Neural progenitor cell (in vitro differentiated cells): ENCODE measurements around the gene CDCA4. TPM values are rescaled to one million over a fixed set of nuclear protein-coding genes. Genes with fewer than 3 reads are reported as not detected.
"Not testable (repeated sequence)": the region's sequence is repeated elsewhere in the genome, so short reads cannot be mapped to it uniquely, and the experiment has no call there.

Experiments used
- DNase-seq: peaks from one replicate; pipeline ENCODE4 v3.0.0-alpha.2; 2016; ENCODE audit warnings: low spot score
- H2AFZ ChIP-seq: fragments of 200-600 bp; sonication (generic); replicated peaks from 2 replicates; pipeline ENCODE4 v1.6.1; 2016; ENCODE audit warnings: antibody characterized with exemption
- H3F3A ChIP-seq: fragments of 200-600 bp; sonication (generic); 2 replicates; pipeline ENCODE4 v1.6.1; 2016; ENCODE audit warnings: antibody characterized with exemption, low read depth
- H3K27ac ChIP-seq: fragments of 200-600 bp; sonication (generic); 2 replicates; pipeline ENCODE4 v1.5.1; 2016; ENCODE audit warnings: mild to moderate bottlenecking
- H3K27me3 ChIP-seq: fragments of 200-600 bp; sonication (generic); 2 replicates; pipeline ENCODE4 v1.6.1; 2016; ENCODE audit warnings: mild to moderate bottlenecking, moderate library complexity
- H3K36me3 ChIP-seq: fragments of 200-600 bp; sonication (generic); 2 replicates; pipeline ENCODE4 v1.5.1; 2016
- H3K4me1 ChIP-seq: fragments of 200-600 bp; sonication (generic); 2 replicates; pipeline ENCODE4 v1.6.1; 2016; ENCODE audit warnings: mixed run types
- H3K4me2 ChIP-seq: fragments of 200-600 bp; sonication (generic); 2 replicates; pipeline ENCODE4 v1.6.1; 2016
- H3K4me3 ChIP-seq: fragments of 200-600 bp; sonication (generic); 2 replicates; pipeline ENCODE4 v1.5.1; 2016
- H3K79me2 ChIP-seq: fragments of 200-600 bp; sonication (generic); 2 replicates; pipeline ENCODE4 v1.6.1; 2016; ENCODE audit warnings: low read depth
- H3K9ac ChIP-seq: fragments of 200-600 bp; sonication (generic); 2 replicates; pipeline ENCODE4 v1.6.1; 2016
- H3K9me3 ChIP-seq: fragments of 200-600 bp; sonication (generic); 2 replicates; pipeline ENCODE4 v1.5.1; 2016; ENCODE audit warnings: low read depth
- H4K20me1 ChIP-seq: fragments of 200-600 bp; sonication (generic); 2 replicates; pipeline ENCODE4 v1.6.1; 2016; ENCODE audit warnings: low read depth
- H3K27ac Mint-ChIP-seq: 3 replicates; pipeline ENCODE4 v1.8.0; 2021; ENCODE audit warnings: mixed read lengths
- H3K27me3 Mint-ChIP-seq: 2 replicates; pipeline ENCODE4 v1.8.0; 2022; ENCODE audit warnings: low read depth, mild to moderate bottlenecking, inconsistent platforms, moderate library complexity, mixed read lengths; ENCODE audit not compliant: insufficient read depth
- H3K36me3 Mint-ChIP-seq: 3 replicates; pipeline ENCODE4 v1.8.0; 2021; ENCODE audit warnings: mixed read lengths
- H3K4me1 Mint-ChIP-seq: 3 replicates; pipeline ENCODE4 v1.8.0; 2021; ENCODE audit warnings: mixed read lengths
- H3K4me3 Mint-ChIP-seq: 3 replicates; pipeline ENCODE4 v1.8.0; 2021; ENCODE audit warnings: mild to moderate bottlenecking, moderate library complexity, mixed read lengths
- H3K9me3 Mint-ChIP-seq: 3 replicates; pipeline ENCODE4 v1.8.0; 2020; ENCODE audit warnings: mixed read lengths
- EZH2 ChIP-seq: fragments of 200-600 bp; sonication (generic); IDR thresholded peaks from 2 replicates; pipeline ENCODE4 v1.6.1; 2017; ENCODE audit warnings: antibody characterized with exemption, mild to moderate bottlenecking, moderate library complexity
- EZH2phosphoT487 ChIP-seq: fragments of 200-600 bp; sonication (generic); IDR thresholded peaks from 2 replicates; pipeline ENCODE4 v1.6.1; 2017; ENCODE audit warnings: antibody characterized with exemption
- total RNA-seq: library from RNA; depleted of rRNA; stranded (reverse); fragments of >200 nt; gene quantifications from 2 replicates; pipeline ENCODE4 v1.2.3, GENCODE V29; 2015; ENCODE audit warnings: low replicate concordance
- TF ChIP-seq, protein P1 (sequence below): fragments of 200-600 bp; sonication (generic); IDR thresholded peaks from 2 replicates; pipeline ENCODE4 v1.5.1; 2017; ENCODE audit warnings: antibody characterized with exemption, mild to moderate bottlenecking

Gene CDCA4
- total RNA-seq, 1 donor from 2014 or later, result 56.6 TPM

DNA sequence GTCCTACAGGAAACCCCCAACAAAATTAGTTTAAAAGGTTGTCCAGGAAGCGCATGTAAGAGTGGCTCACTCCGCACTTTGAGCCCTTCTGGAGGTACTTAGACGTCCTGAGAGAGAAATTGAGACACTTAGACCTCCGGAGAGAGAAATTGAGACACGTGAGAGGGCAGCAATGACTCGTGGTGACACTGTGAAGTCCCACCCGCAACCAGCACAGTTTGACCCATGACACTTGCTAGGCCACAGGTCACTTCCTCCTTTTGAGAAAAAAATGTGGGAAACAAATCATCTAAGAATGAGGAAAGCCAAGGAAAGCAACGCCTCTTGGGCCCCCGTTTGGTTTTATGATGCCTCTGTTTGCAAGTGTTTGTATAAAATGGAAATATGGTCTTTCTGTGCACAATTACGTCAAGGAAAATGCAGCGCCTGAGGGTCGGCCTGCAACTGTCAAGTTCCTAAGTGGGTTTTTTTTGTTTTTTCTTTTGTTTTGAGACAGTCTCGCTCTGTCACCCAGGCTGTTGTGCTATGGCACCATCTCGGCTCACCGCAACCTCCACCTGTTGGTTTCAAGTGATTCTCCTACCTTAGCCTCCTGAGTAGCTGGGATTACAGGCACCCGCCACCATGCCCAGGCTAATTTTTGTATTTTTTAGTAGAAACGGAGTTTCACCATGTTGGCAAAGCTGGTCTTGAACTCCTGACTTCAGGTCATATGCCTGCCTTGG lies 13.6 kb upstream of the CDCA4 start:
- peaks cover 58% of the 10 kb centered on the region for H3K27me3 ChIP-seq
- H3K27ac ChIP-seq, result no peak overlapping the region
- no peak overlapping the region for H2AFZ ChIP-seq
- H3K4me2 ChIP-seq, result no peak overlapping the region
- no peak for DNase-seq
- no peak overlapping the region for H3K27ac Mint-ChIP-seq
- TF ChIP-seq EZH2phosphoT487 (no peak), EZH2 (no peak)
- TF ChIP-seq, protein P1, sequence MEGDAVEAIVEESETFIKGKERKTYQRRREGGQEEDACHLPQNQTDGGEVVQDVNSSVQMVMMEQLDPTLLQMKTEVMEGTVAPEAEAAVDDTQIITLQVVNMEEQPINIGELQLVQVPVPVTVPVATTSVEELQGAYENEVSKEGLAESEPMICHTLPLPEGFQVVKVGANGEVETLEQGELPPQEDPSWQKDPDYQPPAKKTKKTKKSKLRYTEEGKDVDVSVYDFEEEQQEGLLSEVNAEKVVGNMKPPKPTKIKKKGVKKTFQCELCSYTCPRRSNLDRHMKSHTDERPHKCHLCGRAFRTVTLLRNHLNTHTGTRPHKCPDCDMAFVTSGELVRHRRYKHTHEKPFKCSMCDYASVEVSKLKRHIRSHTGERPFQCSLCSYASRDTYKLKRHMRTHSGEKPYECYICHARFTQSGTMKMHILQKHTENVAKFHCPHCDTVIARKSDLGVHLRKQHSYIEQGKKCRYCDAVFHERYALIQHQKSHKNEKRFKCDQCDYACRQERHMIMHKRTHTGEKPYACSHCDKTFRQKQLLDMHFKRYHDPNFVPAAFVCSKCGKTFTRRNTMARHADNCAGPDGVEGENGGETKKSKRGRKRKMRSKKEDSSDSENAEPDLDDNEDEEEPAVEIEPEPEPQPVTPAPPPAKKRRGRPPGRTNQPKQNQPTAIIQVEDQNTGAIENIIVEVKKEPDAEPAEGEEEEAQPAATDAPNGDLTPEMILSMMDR, result no peak
- H4K20me1 ChIP-seq, result no peaks in the 10 kb centered on the region
- peaks cover 4% of the 10 kb centered on the region for H3K9me3 Mint-ChIP-seq
- no peak overlapping the region for H3K4me3 ChIP-seq
- H3K4me1 Mint-ChIP-seq, result peaks cover 14% of the 10 kb centered on the region
- H3K36me3 Mint-ChIP-seq, result no peaks in the 10 kb centered on the region
- no peaks in the 10 kb centered on the region for H3K36me3 ChIP-seq
- H3K9me3 ChIP-seq, result no peaks in the 10 kb centered on the region
- peaks cover 9% of the 10 kb centered on the region for H3F3A ChIP-seq
- H3K4me1 ChIP-seq, result peaks cover 5% of the 10 kb centered on the region
- no peak overlapping the region for H3K4me3 Mint-ChIP-seq
- H3K27me3 Mint-ChIP-seq, result peaks cover 26% of the 10 kb centered on the region
- no peaks in the 10 kb centered on the region for H3K79me2 ChIP-seq
- H3K9ac ChIP-seq, result no peak overlapping the region

DNA sequence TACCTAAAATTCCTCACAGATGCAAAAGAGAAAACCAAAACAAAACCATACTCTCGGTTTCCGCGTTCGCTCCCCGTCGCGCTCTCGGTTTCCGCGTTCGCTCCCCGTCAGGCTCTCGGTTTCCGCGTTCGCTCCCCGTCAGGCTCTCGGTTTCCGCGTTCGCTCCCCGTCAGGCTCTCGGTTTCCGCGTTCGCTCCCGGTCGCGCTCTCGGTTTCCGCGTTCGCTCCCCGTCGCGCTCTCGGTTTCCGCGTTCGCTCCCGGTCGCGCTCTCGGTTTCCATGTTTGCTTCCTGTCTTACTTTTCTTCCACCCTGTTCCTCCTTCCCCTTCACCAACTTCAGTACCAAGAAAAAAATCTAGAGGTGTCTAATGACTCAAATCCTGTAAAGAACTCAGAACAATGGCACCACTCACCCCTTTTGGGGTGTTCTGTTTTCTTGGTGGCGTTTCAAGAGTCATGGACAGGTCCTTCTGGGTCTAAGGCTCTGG lies 12.6 kb upstream of the CDCA4 start:
- not testable (repeated sequence) for H3K9ac ChIP-seq, H3K36me3 ChIP-seq, H3K9me3 ChIP-seq, H3K36me3 Mint-ChIP-seq, H3K27ac ChIP-seq, H3K4me1 Mint-ChIP-seq, H4K20me1 ChIP-seq, H3K79me2 ChIP-seq, H3K27ac Mint-ChIP-seq, H3K4me1 ChIP-seq, H3K9me3 Mint-ChIP-seq, H3F3A ChIP-seq, DNase-seq
- Histone ChIP-seq H3K27me3 (peaks cover 58% of the 10 kb centered on the region), H3K4me3 (peak overlapping the region; percentile 37), H2AFZ (peak overlapping the region; percentile 38), H3K4me2 (peak overlapping the region; percentile 54)
- peak; percentile 60 for TF ChIP-seq EZH2phosphoT487
- TF ChIP-seq EZH2, result peak; percentile 78
- Mint-ChIP-seq H3K4me3 (peak overlapping the region; percentile 38), H3K27me3 (peaks cover 26% of the 10 kb centered on the region)

DNA sequence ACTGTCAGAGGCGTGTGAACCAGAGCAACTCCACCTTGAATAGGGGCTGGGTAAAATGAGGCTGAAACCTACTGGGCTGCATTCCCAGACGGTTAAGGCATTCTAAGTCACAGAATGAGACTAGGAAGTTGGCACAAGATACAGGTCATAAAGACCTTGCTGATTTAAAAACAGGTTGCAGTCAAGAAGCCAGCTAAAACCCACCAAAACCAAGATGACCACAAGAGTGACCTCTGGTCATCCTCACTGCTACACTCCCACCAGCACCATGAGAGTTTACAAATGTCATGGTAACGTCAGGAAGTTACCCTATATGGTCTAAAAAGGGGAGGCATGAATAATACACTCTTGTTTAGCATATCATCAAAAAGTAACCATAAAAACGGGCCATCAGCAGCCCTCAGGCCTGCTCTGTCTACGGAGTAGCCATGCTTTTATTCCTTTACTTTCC lies 11.6 kb upstream of the CDCA4 start:
- not testable (repeated sequence) for H3K9me3 ChIP-seq, H3K4me3 ChIP-seq, H3K9ac ChIP-seq, H2AFZ ChIP-seq, H3K27ac Mint-ChIP-seq, H3K4me2 ChIP-seq, H3K36me3 Mint-ChIP-seq, H3K36me3 ChIP-seq, H3K4me1 Mint-ChIP-seq, H3F3A ChIP-seq, H3K4me1 ChIP-seq, H3K79me2 ChIP-seq, H3K9me3 Mint-ChIP-seq, H4K20me1 ChIP-seq, DNase-seq, H3K27ac ChIP-seq, H3K4me3 Mint-ChIP-seq
- peaks cover 61% of the 10 kb centered on the region for H3K27me3 ChIP-seq
- H3K27me3 Mint-ChIP-seq, result peaks cover 23% of the 10 kb centered on the region

DNA sequence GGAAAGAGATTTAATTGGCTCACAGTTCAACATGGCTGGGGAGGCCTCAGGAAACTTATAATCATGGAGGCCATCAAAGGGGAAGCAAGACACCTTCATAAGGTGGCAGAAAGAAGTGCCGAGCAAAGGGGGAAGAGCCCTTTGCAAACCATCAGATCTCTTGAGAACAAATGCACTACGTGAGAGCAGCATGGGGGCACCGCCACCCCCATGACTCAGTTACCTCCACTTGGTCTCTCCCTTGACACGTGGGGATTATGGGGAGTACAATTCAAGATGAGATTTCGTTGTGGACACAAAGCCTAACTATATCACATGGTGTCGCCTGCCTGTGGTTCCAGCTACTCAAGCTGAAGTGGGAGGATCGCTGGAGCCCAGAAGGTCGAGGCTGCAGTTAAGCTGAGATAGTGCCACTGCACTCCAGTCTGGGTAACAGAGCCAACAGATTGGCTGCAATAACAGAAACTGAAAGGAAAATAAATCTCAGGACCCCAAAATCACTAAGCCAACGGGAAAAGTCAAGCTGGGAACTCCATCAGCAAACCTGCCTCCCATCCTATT lies 10.0 kb upstream of the CDCA4 start:
- Mint-ChIP-seq H3K27me3 (peaks cover 19% of the 10 kb centered on the region), H3K4me3 (no peak overlapping the region), H3K27ac (no peak overlapping the region), H3K4me1 (peaks cover 3% of the 10 kb centered on the region), H3K9me3 (peaks cover 4% of the 10 kb centered on the region), H3K36me3 (no peaks in the 10 kb centered on the region)
- no peaks in the 10 kb centered on the region for H4K20me1 ChIP-seq
- no peak overlapping the region for H3K4me2 ChIP-seq
- H3K4me1 ChIP-seq, result no peaks in the 10 kb centered on the region
- H3K27ac ChIP-seq, result no peak overlapping the region
- no peaks in the 10 kb centered on the region for H3K79me2 ChIP-seq
- peaks cover 61% of the 10 kb centered on the region for H3K27me3 ChIP-seq
- H2AFZ ChIP-seq, result no peak overlapping the region
- no peak overlapping the region for H3K9ac ChIP-seq
- no peaks in the 10 kb centered on the region for H3F3A ChIP-seq
- no peak for DNase-seq
- H3K36me3 ChIP-seq, result no peaks in the 10 kb centered on the region
- TF ChIP-seq EZH2 (no peak), EZH2phosphoT487 (no peak)
- TF ChIP-seq, protein P1, result no peak
- no peak overlapping the region for H3K4me3 ChIP-seq
- no peaks in the 10 kb centered on the region for H3K9me3 ChIP-seq
